Osteocyte (in vitro differentiated cells): ENCODE results near the gene FXYD4. TPM values are rescaled to one million over a fixed set of nuclear protein-coding genes. Genes with fewer than 3 reads are reported as not detected.

Experiments
- DNase-seq: peaks from one replicate; pipeline ENCODE4 v3.0.0; 2021; ENCODE audit warnings: mixed read lengths; ENCODE audit not compliant: unreplicated experiment; ENCODE audit errors: extremely low spot score
- H3K27ac Mint-ChIP-seq: one replicate; pipeline ENCODE4 v1.8.0; 2021; ENCODE audit warnings: mild to moderate bottlenecking, mixed read lengths; ENCODE audit not compliant: unreplicated experiment
- H3K27me3 Mint-ChIP-seq: one replicate; pipeline ENCODE4 v1.8.0; 2021; ENCODE audit warnings: mixed read lengths; ENCODE audit not compliant: unreplicated experiment
- H3K36me3 Mint-ChIP-seq: one replicate; pipeline ENCODE4 v1.8.0; 2021; ENCODE audit warnings: mixed read lengths; ENCODE audit not compliant: unreplicated experiment
- H3K4me1 Mint-ChIP-seq: one replicate; pipeline ENCODE4 v1.8.0; 2021; ENCODE audit warnings: mixed read lengths; ENCODE audit not compliant: unreplicated experiment
- H3K4me3 Mint-ChIP-seq: one replicate; pipeline ENCODE4 v1.8.0; 2021; ENCODE audit warnings: mild to moderate bottlenecking, moderate library complexity, mixed read lengths; ENCODE audit not compliant: unreplicated experiment
- H3K9me3 Mint-ChIP-seq: one replicate; pipeline ENCODE4 v1.8.0; 2021; ENCODE audit warnings: mixed read lengths; ENCODE audit not compliant: unreplicated experiment
- total RNA-seq: library from RNA; stranded (reverse); gene quantifications from 2 replicates; pipeline ENCODE4 v1.2.1, GENCODE V29; 2021
- TF ChIP-seq, protein P1 (sequence below): fragments of 200-600 bp; sonication (generic); IDR thresholded peaks from 2 replicates; pipeline ENCODE4 v1.5.0; 2021; ENCODE audit warnings: antibody characterized with exemption, mild to moderate bottlenecking, moderate library complexity

Gene FXYD4
- total RNA-seq, 1 donor from 2014 or later, result not detected

DNA sequence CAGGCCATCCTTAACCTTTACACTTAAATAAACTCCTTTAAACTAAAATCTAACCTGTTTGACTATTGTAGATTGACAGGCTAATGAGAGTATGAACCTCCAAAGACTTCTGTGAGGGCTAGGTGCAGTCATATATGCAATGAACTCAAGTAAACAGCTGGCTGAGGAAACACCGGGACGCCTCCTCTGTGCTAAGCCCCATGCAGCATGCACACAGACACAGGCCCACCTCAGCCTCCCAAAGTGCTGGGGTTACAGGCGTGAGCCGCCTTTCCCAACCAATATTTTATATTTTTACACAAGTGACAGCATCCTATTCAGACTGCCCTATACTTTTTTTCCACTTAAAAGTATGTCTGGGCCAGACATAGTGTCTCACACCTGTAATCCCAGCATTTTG is 1.5 kb upstream of the FXYD4 start:
- no peaks in the 10 kb centered on the region for H3K4me1 Mint-ChIP-seq
- no peaks in the 10 kb centered on the region for H3K36me3 Mint-ChIP-seq
- no peak overlapping the region for H3K4me3 Mint-ChIP-seq
- no peak overlapping the region for H3K27ac Mint-ChIP-seq
- H3K27me3 Mint-ChIP-seq, result no peaks in the 10 kb centered on the region
- TF ChIP-seq, protein P1, sequence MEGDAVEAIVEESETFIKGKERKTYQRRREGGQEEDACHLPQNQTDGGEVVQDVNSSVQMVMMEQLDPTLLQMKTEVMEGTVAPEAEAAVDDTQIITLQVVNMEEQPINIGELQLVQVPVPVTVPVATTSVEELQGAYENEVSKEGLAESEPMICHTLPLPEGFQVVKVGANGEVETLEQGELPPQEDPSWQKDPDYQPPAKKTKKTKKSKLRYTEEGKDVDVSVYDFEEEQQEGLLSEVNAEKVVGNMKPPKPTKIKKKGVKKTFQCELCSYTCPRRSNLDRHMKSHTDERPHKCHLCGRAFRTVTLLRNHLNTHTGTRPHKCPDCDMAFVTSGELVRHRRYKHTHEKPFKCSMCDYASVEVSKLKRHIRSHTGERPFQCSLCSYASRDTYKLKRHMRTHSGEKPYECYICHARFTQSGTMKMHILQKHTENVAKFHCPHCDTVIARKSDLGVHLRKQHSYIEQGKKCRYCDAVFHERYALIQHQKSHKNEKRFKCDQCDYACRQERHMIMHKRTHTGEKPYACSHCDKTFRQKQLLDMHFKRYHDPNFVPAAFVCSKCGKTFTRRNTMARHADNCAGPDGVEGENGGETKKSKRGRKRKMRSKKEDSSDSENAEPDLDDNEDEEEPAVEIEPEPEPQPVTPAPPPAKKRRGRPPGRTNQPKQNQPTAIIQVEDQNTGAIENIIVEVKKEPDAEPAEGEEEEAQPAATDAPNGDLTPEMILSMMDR, result no peak
- no peak for DNase-seq
- H3K9me3 Mint-ChIP-seq, result no peaks in the 10 kb centered on the region

DNA sequence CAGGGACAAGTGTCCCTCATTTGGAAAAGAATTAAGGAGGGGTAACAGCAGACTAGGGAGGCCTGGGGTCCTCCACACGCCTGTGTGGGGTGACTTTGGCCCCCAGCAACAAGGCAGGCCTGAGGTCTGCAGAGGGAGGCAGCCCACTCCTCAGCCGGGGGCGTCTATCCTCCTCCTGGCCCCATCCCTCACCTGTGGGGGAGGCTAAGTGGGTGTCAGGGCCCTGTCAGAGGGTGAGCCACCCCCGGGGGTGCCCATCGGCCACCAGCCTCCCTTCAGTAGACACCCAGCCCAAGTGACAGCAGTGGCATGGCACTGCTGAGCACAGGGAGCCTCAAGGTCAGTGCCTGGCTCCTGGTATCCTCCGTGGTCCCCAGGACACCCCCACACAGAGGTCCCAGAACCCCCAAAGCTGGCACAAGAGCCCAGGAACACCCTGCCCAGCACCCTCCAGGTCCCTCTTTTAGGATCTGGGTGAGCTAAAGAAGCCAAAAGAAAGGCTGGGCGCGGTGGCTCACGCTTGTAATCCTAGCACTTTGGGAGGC is 693 bp upstream of the FXYD4 start:
- H3K27me3 Mint-ChIP-seq, result no peaks in the 10 kb centered on the region
- no peak overlapping the region for H3K4me3 Mint-ChIP-seq
- H3K27ac Mint-ChIP-seq, result no peak overlapping the region
- no peaks in the 10 kb centered on the region for H3K4me1 Mint-ChIP-seq
- no peak for DNase-seq
- no peaks in the 10 kb centered on the region for H3K9me3 Mint-ChIP-seq
- H3K36me3 Mint-ChIP-seq, result no peaks in the 10 kb centered on the region
- TF ChIP-seq, protein P1, result no peak

- Mint-ChIP-seq H3K4me1 (no peaks in the 10 kb centered on the region), H3K36me3 (no peaks in the 10 kb centered on the region)
- no peak for DNase-seq
Measured at GRCh38 chr10:43372765-43373361, 1.4 kb downstream of the FXYD4 start.

GRCh38 chr10:43373461-43373860 is 2.0 kb downstream of the FXYD4 start:
- Mint-ChIP-seq H3K27ac (no peak overlapping the region), H3K9me3 (no peaks in the 10 kb centered on the region), H3K27me3 (no peaks in the 10 kb centered on the region), H3K4me1 (no peaks in the 10 kb centered on the region), H3K36me3 (no peaks in the 10 kb centered on the region), H3K4me3 (no peak overlapping the region)
- TF ChIP-seq, protein P1, result no peak
- no peak for DNase-seq

More at GRCh38 chr10:43372765-43373361, 1.4 kb downstream of the FXYD4 start:
- H3K9me3 Mint-ChIP-seq, result no peaks in the 10 kb centered on the region
- no peak overlapping the region for H3K27ac Mint-ChIP-seq
- no peaks in the 10 kb centered on the region for H3K27me3 Mint-ChIP-seq
- H3K4me3 Mint-ChIP-seq, result no peak overlapping the region
- TF ChIP-seq, protein P1, result no peak

- H3K36me3 Mint-ChIP-seq, result no peaks in the 10 kb centered on the region
- H3K9me3 Mint-ChIP-seq, result no peaks in the 10 kb centered on the region
- DNase-seq, result no peak
- H3K4me1 Mint-ChIP-seq, result no peaks in the 10 kb centered on the region
- no peak overlapping the region for H3K4me3 Mint-ChIP-seq
- H3K27me3 Mint-ChIP-seq, result no peaks in the 10 kb centered on the region
- H3K27ac Mint-ChIP-seq, result no peak overlapping the region
- TF ChIP-seq, protein P1, result no peak
Measured at GRCh38 chr10:43374194-43374593, 2.8 kb downstream of the FXYD4 start.
